Heart left ventricle (tissue), 13 donors: ENCODE results near the gene PARD6G.

ENCODE experiments used
- POLR2A ChIP-seq, 2 donors: fragments of 450-650 bp; IDR thresholded peaks; one replicate each; pipeline ENCODE4 v1.6.1; 2017; ENCODE audit warnings: antibody characterized with exemption in 2 of 2, mild to moderate bottlenecking in 2 of 2, moderate library complexity in 2 of 2
- TF ChIP-seq, protein P1 (sequence below), 12 donors: fragments of 200-600 bp; sonication (generic) in 4 of 12; IDR thresholded peaks; one replicate each; pipeline versions ENCODE4 v1.5.0 to v1.8.0; 2018 to 2022; ENCODE audit warnings: antibody characterized with exemption in 12 of 12, mild to moderate bottlenecking in 5 of 12
- donor health status: ischemic (EF 13 %, LVEDD 7.1; RV severe dilation, severe dysfunction).
- donor health status: DM: no; HTN: yes; CAD: no.
- donor health status: DM: no; HTN: no; CAD: no.
- donor health status: ischemic (EF 25% LVEDD 6.9; RV normal size, moderate dysfunction).
- donor health status: ischemic (EF 25% LVEDD 5.7; RV mildly dilated, moderate dysfunction).
- donor health status: ischemic (EF 35%, LVEDD 5.7; RV mildly dilated, moderate dysfunction).
- donor health status: nonischemic (EF 11% LVEDD 7.7; RV severe dilation, severe dysfunction).
- donor health status: DM: yes; HTN: yes; CAD: no.
- donor health status: PGD.
- donor health status: ischemic (EF 29% LVEDD 5.4; RV normal size, mild dysfunction).
- donor health status: nonischemic (EF 23%, LVEDD 6.1; RV moderate dilation, normal function).

DNA sequence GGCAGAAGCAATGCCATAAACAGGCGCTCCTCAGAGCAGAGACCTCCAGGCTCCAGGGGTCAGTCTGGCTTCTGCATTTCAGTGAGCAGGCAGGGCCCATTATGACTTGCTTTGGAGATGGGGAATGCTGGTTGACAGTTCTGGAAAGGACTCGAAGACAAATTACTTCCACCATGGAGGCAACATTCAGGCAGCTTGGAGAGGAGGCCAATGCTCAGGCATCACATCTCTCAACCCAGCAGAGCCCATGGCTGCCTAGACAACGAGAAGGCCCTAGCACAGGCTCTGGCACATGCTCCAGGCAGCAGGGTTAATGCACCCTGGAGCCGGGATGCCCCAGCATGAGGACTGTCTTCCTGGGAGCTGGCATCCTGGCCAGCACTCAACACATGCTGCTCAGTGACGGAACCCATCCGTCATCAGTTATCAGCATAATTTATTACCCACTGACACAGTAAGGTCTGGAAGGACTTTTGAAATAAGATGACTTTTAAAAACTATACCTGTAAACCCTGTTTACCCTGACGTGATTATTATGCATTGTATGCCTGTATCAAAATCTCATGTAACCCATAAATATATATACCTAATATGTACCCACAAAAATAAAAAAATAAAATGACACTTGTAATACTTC is 85.4 kb downstream of the PARD6G start:
- TF ChIP-seq, protein P1, sequence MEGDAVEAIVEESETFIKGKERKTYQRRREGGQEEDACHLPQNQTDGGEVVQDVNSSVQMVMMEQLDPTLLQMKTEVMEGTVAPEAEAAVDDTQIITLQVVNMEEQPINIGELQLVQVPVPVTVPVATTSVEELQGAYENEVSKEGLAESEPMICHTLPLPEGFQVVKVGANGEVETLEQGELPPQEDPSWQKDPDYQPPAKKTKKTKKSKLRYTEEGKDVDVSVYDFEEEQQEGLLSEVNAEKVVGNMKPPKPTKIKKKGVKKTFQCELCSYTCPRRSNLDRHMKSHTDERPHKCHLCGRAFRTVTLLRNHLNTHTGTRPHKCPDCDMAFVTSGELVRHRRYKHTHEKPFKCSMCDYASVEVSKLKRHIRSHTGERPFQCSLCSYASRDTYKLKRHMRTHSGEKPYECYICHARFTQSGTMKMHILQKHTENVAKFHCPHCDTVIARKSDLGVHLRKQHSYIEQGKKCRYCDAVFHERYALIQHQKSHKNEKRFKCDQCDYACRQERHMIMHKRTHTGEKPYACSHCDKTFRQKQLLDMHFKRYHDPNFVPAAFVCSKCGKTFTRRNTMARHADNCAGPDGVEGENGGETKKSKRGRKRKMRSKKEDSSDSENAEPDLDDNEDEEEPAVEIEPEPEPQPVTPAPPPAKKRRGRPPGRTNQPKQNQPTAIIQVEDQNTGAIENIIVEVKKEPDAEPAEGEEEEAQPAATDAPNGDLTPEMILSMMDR (IDR thresholded peaks at IDR 0.05): no peak
- no peak for TF ChIP-seq POLR2A (IDR thresholded peaks at IDR 0.05)
